ENCODE data around the gene CNKSR3. TPM values are rescaled to one million over a fixed set of nuclear protein-coding genes. Genes with fewer than 3 reads are reported as not detected.

The CNKSR3 gene
- total RNA-seq, 2 donors from 2014 or later, result 5.9 to 8.0 TPM

GRCh38 chr6:154429711-154430110 lies 80.8 kb downstream of the CNKSR3 start:
- Histone ChIP-seq H3K27ac (ENCODE audit: low read depth, low read length) (no peak overlapping the region), H3K36me3 (ENCODE audit: control insufficient read depth, insufficient read depth, low read length) (no peaks in the 10 kb centered on the region), H3K9me3 (ENCODE audit: control insufficient read depth, low read length) (peaks cover 9% of the 10 kb centered on the region), H3K27me3 (ENCODE audit: control insufficient read depth, insufficient read depth, low read length, poor library complexity, severe bottlenecking) (no peaks in the 10 kb centered on the region), H3K9ac (ENCODE audit: extremely low read depth, low read length, poor library complexity, severe bottlenecking) (no peak overlapping the region), H3K4me3 (ENCODE audit: low read length) (no peak overlapping the region), H3K4me1 (ENCODE audit: control insufficient read depth, insufficient read depth, low read length) (peaks cover 3% of the 10 kb centered on the region)
- Mint-ChIP-seq H3K27ac (no peak overlapping the region), H3K36me3 (ENCODE audit: low read depth) (peaks cover 30% of the 10 kb centered on the region), H3K27me3 (ENCODE audit: insufficient read depth) (no peaks in the 10 kb centered on the region), H3K4me3 (no peak overlapping the region), H3K9me3 (peaks cover 13% of the 10 kb centered on the region), H3K4me1 (peaks cover 12% of the 10 kb centered on the region)
- no peak for TF ChIP-seq CTCF (conservative IDR thresholded peaks at IDR 0.05)
- no peak for DNase-seq
- WGBS, 2 experiments (ENCODE audit: insufficient coverage in 1 of 2, insufficient read length in 1 of 2), result 87 to 88% methylated on average over 4 to 5 of the region's 5 CpGs

- H3K36me3 Mint-ChIP-seq (ENCODE audit: low read depth), result peaks cover 35% of the 10 kb centered on the region
- H3K27me3 ChIP-seq (ENCODE audit: control insufficient read depth, insufficient read depth, low read length, poor library complexity, severe bottlenecking), result no peaks in the 10 kb centered on the region
- H3K36me3 ChIP-seq (ENCODE audit: control insufficient read depth, insufficient read depth, low read length), result no peaks in the 10 kb centered on the region
- peaks cover 9% of the 10 kb centered on the region for H3K9me3 ChIP-seq (ENCODE audit: control insufficient read depth, low read length)
- no peak for DNase-seq
- 93 to 100% methylated on average over 3 of the region's 3 CpGs for WGBS, 2 experiments (ENCODE audit: insufficient coverage in 1 of 2, insufficient read length in 1 of 2)
- H3K27ac Mint-ChIP-seq, result no peak overlapping the region
- TF ChIP-seq CTCF (conservative IDR thresholded peaks at IDR 0.05), result no peak
- H3K4me3 Mint-ChIP-seq, result no peak overlapping the region
- H3K4me1 ChIP-seq (ENCODE audit: control insufficient read depth, insufficient read depth, low read length), result peaks cover 3% of the 10 kb centered on the region
- H3K4me1 Mint-ChIP-seq, result peaks cover 8% of the 10 kb centered on the region
- no peaks in the 10 kb centered on the region for H3K27me3 Mint-ChIP-seq (ENCODE audit: insufficient read depth)
- H3K4me3 ChIP-seq (ENCODE audit: low read length), result no peak overlapping the region
- peaks cover 13% of the 10 kb centered on the region for H3K9me3 Mint-ChIP-seq
- H3K9ac ChIP-seq (ENCODE audit: extremely low read depth, low read length, poor library complexity, severe bottlenecking), result no peak overlapping the region
- H3K27ac ChIP-seq (ENCODE audit: low read depth, low read length), result no peak overlapping the region
Measured at GRCh38 chr6:154428897-154429296, 81.6 kb downstream of the CNKSR3 start.

- H3K27ac ChIP-seq (ENCODE audit: low read depth, low read length), result no peak overlapping the region
- Mint-ChIP-seq H3K27ac (no peak overlapping the region), H3K36me3 (ENCODE audit: low read depth) (peaks cover 31% of the 10 kb centered on the region), H3K27me3 (ENCODE audit: insufficient read depth) (no peaks in the 10 kb centered on the region), H3K4me3 (no peak overlapping the region), H3K4me1 (peaks cover 4% of the 10 kb centered on the region), H3K9me3 (peaks cover 10% of the 10 kb centered on the region)
- H3K4me3 ChIP-seq (ENCODE audit: low read length), result no peak overlapping the region
- peaks cover 9% of the 10 kb centered on the region for H3K9me3 ChIP-seq (ENCODE audit: control insufficient read depth, low read length)
- H3K9ac ChIP-seq (ENCODE audit: extremely low read depth, low read length, poor library complexity, severe bottlenecking), result no peak overlapping the region
- DNase-seq, result no peak
- no peaks in the 10 kb centered on the region for H3K4me1 ChIP-seq (ENCODE audit: control insufficient read depth, insufficient read depth, low read length)
- H3K36me3 ChIP-seq (ENCODE audit: control insufficient read depth, insufficient read depth, low read length), result peaks cover 4% of the 10 kb centered on the region
- no peaks in the 10 kb centered on the region for H3K27me3 ChIP-seq (ENCODE audit: control insufficient read depth, insufficient read depth, low read length, poor library complexity, severe bottlenecking)
- TF ChIP-seq CTCF (conservative IDR thresholded peaks at IDR 0.05), result no peak
Measured at GRCh38 chr6:154427446-154427845, 83.0 kb downstream of the CNKSR3 start.

Measured in endodermal cell (in vitro differentiated cells).